ENCODE data around the gene TADA1. TPM values are rescaled to one million over a fixed set of nuclear protein-coding genes. Genes with fewer than 3 reads are reported as not detected.

Gene TADA1
- total RNA-seq, 3 donors from 2014 or later: 6.9 to 18.7 (median 14.1) TPM

DNA sequence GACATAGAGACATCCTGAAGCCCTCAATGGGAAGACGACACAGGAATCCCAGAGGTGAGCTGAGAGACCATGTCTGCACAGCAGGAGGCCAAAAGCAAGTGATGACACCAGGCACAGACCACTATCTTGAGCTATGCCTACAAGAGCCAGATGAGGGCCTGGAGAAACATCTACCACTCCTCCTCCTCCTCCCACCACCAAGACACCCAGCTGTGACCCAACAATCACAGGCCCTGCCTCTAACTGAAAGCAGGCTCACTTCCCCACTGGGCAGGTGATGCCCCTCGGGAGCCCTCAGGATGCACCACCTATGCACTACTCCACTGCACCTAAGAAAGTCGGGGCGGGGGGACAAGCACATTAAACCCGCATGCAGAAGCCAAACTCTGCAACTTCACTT is 16.5 kb downstream of the TADA1 start:
- no peaks in the 10 kb centered on the region for H3K27me3 ChIP-seq
- no peak overlapping the region for H3K4me3 ChIP-seq
- TF ChIP-seq POLR2A (IDR thresholded peaks at IDR 0.05): no peak
- TF ChIP-seq CTCF (IDR thresholded peaks at IDR 0.05): no peak
- no peak for TF ChIP-seq POLR2AphosphoS5 (IDR thresholded peaks at IDR 0.05)
- H3K9me3 ChIP-seq: no peaks in the 10 kb centered on the region
- H3K36me3 ChIP-seq: no peaks in the 10 kb centered on the region
- intact Hi-C loops (cut with DNase I; ENCODE audit: low total_unique reads): no loop called here
- no peaks in the 10 kb centered on the region for H3K4me1 ChIP-seq
- H3K27ac ChIP-seq: no peak overlapping the region
- no peak for DNase-seq (ENCODE audit: low spot score in 2 of 2)

DNA sequence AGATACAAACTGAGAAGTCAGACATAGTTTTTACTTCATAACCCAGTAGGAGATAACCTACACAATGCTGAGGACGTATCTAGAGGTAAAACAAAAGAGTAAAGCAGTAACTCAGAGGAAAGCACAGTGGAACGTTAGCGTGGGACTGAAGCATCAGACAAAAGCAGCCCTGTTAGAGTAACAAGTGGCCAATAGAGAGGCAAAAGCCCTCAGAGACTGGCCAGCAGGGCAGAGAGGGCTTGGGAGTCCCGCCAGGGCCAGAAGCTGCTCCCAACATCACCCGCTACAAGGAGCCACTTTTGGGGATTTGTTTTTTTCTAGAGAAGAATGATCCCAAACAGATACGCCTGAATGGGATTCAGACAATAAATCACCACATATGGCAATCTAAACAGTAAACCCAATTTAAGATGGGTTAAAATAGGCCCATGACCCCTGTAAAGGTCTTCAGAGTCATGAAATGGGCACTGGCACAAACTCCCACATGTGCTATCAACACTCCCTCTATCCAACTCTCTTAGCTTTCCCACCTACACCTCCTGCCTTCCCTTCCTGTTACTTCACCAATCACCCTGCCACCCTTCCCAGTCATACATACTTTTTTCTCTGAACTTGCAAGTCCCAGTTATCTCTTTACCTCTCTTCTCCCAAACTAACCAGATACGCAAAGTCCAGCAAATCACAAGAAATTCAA is 17.2 kb downstream of the TADA1 start:
- no peaks in the 10 kb centered on the region for H3K9me3 ChIP-seq
- H3K27ac ChIP-seq: no peak overlapping the region
- H3K4me3 ChIP-seq: no peak overlapping the region
- no peaks in the 10 kb centered on the region for H3K27me3 ChIP-seq
- DNase-seq (ENCODE audit: low spot score in 2 of 2): no peak
- intact Hi-C loops (cut with DNase I; ENCODE audit: low total_unique reads): no loop called here
- no peak for TF ChIP-seq POLR2AphosphoS5 (IDR thresholded peaks at IDR 0.05)
- TF ChIP-seq CTCF (IDR thresholded peaks at IDR 0.05): no peak
- no peak for TF ChIP-seq POLR2A (IDR thresholded peaks at IDR 0.05)
- no peaks in the 10 kb centered on the region for H3K36me3 ChIP-seq
- H3K4me1 ChIP-seq: no peaks in the 10 kb centered on the region

- intact Hi-C loops (cut with DNase I; ENCODE audit: low total_unique reads): no loop called here
- no peak overlapping the region for H3K4me3 ChIP-seq
- no peaks in the 10 kb centered on the region for H3K27me3 ChIP-seq
- H3K27ac ChIP-seq: no peak overlapping the region
- TF ChIP-seq POLR2AphosphoS5 (IDR thresholded peaks at IDR 0.05) (no peak), CTCF (IDR thresholded peaks at IDR 0.05) (no peak), POLR2A (IDR thresholded peaks at IDR 0.05) (no peak)
- no peaks in the 10 kb centered on the region for H3K36me3 ChIP-seq
- no peaks in the 10 kb centered on the region for H3K4me1 ChIP-seq
- no peak for DNase-seq (ENCODE audit: low spot score in 2 of 2)
- no peaks in the 10 kb centered on the region for H3K9me3 ChIP-seq
Measured at GRCh38 chr1:166857995-166858394, 18.1 kb downstream of the TADA1 start.

GRCh38 chr1:166855558-166855957 is 20.5 kb downstream of the TADA1 start:
- Histone ChIP-seq H3K9me3 (no peaks in the 10 kb centered on the region), H3K27ac (no peak overlapping the region), H3K4me3 (no peak overlapping the region), H3K36me3 (no peaks in the 10 kb centered on the region), H3K27me3 (no peaks in the 10 kb centered on the region), H3K4me1 (no peaks in the 10 kb centered on the region)
- TF ChIP-seq CTCF (IDR thresholded peaks at IDR 0.05) (no peak), POLR2A (IDR thresholded peaks at IDR 0.05) (no peak), POLR2AphosphoS5 (IDR thresholded peaks at IDR 0.05) (no peak)
- DNase-seq (ENCODE audit: low spot score in 2 of 2): no peak
- intact Hi-C loops (cut with DNase I; ENCODE audit: low total_unique reads): no loop called here

GRCh38 chr1:166852918-166853317 is 23.1 kb downstream of the TADA1 start:
- H3K4me3 ChIP-seq: no peak overlapping the region
- DNase-seq (ENCODE audit: low spot score in 2 of 2): no peak
- no peak for TF ChIP-seq POLR2A (IDR thresholded peaks at IDR 0.05)
- no peak for TF ChIP-seq CTCF (IDR thresholded peaks at IDR 0.05)
- TF ChIP-seq POLR2AphosphoS5 (IDR thresholded peaks at IDR 0.05): no peak
- no peak overlapping the region for H3K27ac ChIP-seq
- no peaks in the 10 kb centered on the region for H3K9me3 ChIP-seq
- H3K36me3 ChIP-seq: peaks cover 14% of the 10 kb centered on the region
- no peaks in the 10 kb centered on the region for H3K27me3 ChIP-seq
- intact Hi-C loops (cut with DNase I; ENCODE audit: low total_unique reads): no loop called here
- H3K4me1 ChIP-seq: no peaks in the 10 kb centered on the region

All from breast epithelium (tissue), 4 donors.